Lower lobe of right lung (tissue), 2 donors: ENCODE measurements around the gene SP140L. TPM values are rescaled to one million over a fixed set of nuclear protein-coding genes. Genes with fewer than 3 reads are reported as not detected.
A peak's percentile ranks its signal among the peaks of the same experiment; 100 is the strongest.
"Not testable (repeated sequence)": the region's sequence is repeated elsewhere in the genome, so short reads cannot be mapped to it uniquely, and the experiment has no call there.

ENCODE experiments used
- ATAC-seq, 2 donors: fragments of 200-7000 bp; cut with Tn5 transposase; one replicate each; pipeline ENCODE4 v1.9.1; 2020 to 2022; ENCODE audit warnings: mild to moderate bottlenecking in 2 of 2, moderate library complexity in 2 of 2
- DNase-seq: peaks from one replicate; pipeline ENCODE4 v3.0.0-alpha.2; 2020
- H3K27ac ChIP-seq: fragments of 200-600 bp; one replicate; pipeline ENCODE4 v1.8.0; 2022
- H3K27me3 ChIP-seq: fragments of 200-600 bp; one replicate; pipeline ENCODE4 v1.8.0; 2022; ENCODE audit warnings: low read depth
- H3K36me3 ChIP-seq: fragments of 200-600 bp; one replicate; pipeline ENCODE4 v1.8.0; 2022; ENCODE audit warnings: mild to moderate bottlenecking
- H3K4me1 ChIP-seq: fragments of 200-600 bp; one replicate; pipeline ENCODE4 v1.8.0; 2022
- H3K4me3 ChIP-seq: fragments of 200-600 bp; one replicate; pipeline ENCODE4 v1.8.0; 2022; ENCODE audit warnings: mild to moderate bottlenecking
- H3K9me3 ChIP-seq: fragments of 200-600 bp; one replicate; pipeline ENCODE4 v1.8.0; 2022
- CTCF ChIP-seq: fragments of 200-600 bp; IDR thresholded peaks from one replicate; pipeline ENCODE4 v1.8.0; 2022; ENCODE audit warnings: antibody characterized with exemption, mild to moderate bottlenecking
- intact Hi-C: fragments of 100-400 bp; cut with DNase I; formaldehyde crosslinking; loops from one replicate; pipeline ENCODE4 v1.11.0; 2022
- total RNA-seq: library from RNA; stranded (reverse); fragmentation: NEBNext Ultra II Directional; extraction: Animal tissue kit (Norgen Biotek cat#: 25700); gene quantifications from one replicate; pipeline ENCODE4 v1.2.1, GENCODE V29; 2021
- donor health status: DM: no; HTN: yes; CAD: no; lungs with severe emphysema.

SP140L gene
- total RNA-seq, 1 donor from 2014 or later = 34.0 TPM

- H3K9me3 ChIP-seq = no peaks in the 10 kb centered on the region
- intact Hi-C loops = no loop called here
- peaks cover 58% of the 10 kb centered on the region for H3K36me3 ChIP-seq
- no peaks in the 10 kb centered on the region for H3K4me1 ChIP-seq
- no peak for DNase-seq
- H3K27ac ChIP-seq = no peak overlapping the region
- no peak for TF ChIP-seq CTCF
- ATAC-seq = no peak
- no peaks in the 10 kb centered on the region for H3K27me3 ChIP-seq
- no peak overlapping the region for H3K4me3 ChIP-seq
Measured at GRCh38 chr2:230400041-230400440, 73.0 kb downstream of the SP140L start.

- ATAC-seq (no peak), DNase-seq (no peak)
- Histone ChIP-seq H3K9me3 (no peaks in the 10 kb centered on the region), H3K27ac (no peak overlapping the region), H3K4me3 (no peak overlapping the region), H3K36me3 (peaks cover 58% of the 10 kb centered on the region), H3K4me1 (no peaks in the 10 kb centered on the region), H3K27me3 (no peaks in the 10 kb centered on the region)
- no peak for TF ChIP-seq CTCF
- intact Hi-C loops = no loop called here
Measured at GRCh38 chr2:230400454-230400853, 73.5 kb downstream of the SP140L start.

GRCh38 chr2:230401026-230401425 is 74.0 kb downstream of the SP140L start:
- H3K27me3 ChIP-seq, H3K9me3 ChIP-seq, H3K27ac ChIP-seq, H3K4me1 ChIP-seq, intact Hi-C loops, H3K4me3 ChIP-seq, DNase-seq: not testable (repeated sequence)
- peak; percentile 36 to 61 for ATAC-seq
- peaks cover 52% of the 10 kb centered on the region for H3K36me3 ChIP-seq

- ATAC-seq (no peak), DNase-seq (no peak)
- no peak overlapping the region for H3K4me3 ChIP-seq
- no peaks in the 10 kb centered on the region for H3K9me3 ChIP-seq
- H3K27me3 ChIP-seq = no peaks in the 10 kb centered on the region
- H3K36me3 ChIP-seq = peaks cover 45% of the 10 kb centered on the region
- no peak for TF ChIP-seq CTCF
- intact Hi-C loops = no loop called here
- no peak overlapping the region for H3K27ac ChIP-seq
- H3K4me1 ChIP-seq = peaks cover 11% of the 10 kb centered on the region
Measured at GRCh38 chr2:230403746-230404145, 76.8 kb downstream of the SP140L start.

- ATAC-seq (no peak), DNase-seq (no peak)
- peaks cover 26% of the 10 kb centered on the region for H3K36me3 ChIP-seq
- H3K4me1 ChIP-seq = peaks cover 29% of the 10 kb centered on the region
- no peak overlapping the region for H3K4me3 ChIP-seq
- no peak overlapping the region for H3K27ac ChIP-seq
- no peaks in the 10 kb centered on the region for H3K9me3 ChIP-seq
- no peaks in the 10 kb centered on the region for H3K27me3 ChIP-seq
- no peak for TF ChIP-seq CTCF
- intact Hi-C loops = no loop called here
Measured at GRCh38 chr2:230405824-230406223, 78.8 kb downstream of the SP140L start.

GRCh38 chr2:230408244-230408842 is 81.3 kb downstream of the SP140L start:
- no peak for DNase-seq
- Histone ChIP-seq H3K4me1 (peaks cover 45% of the 10 kb centered on the region), H3K9me3 (no peaks in the 10 kb centered on the region), H3K27ac (peak overlapping the region; percentile 64), H3K36me3 (peaks cover 17% of the 10 kb centered on the region), H3K4me3 (no peak overlapping the region), H3K27me3 (no peaks in the 10 kb centered on the region)
- TF ChIP-seq CTCF = no peak
- intact Hi-C loops = no loop called here
- ATAC-seq = no peak

GRCh38 chr2:230409316-230409715 is 82.3 kb downstream of the SP140L start:
- H3K4me3 ChIP-seq, H3K27me3 ChIP-seq, ATAC-seq, intact Hi-C loops, H3K9me3 ChIP-seq, H3K36me3 ChIP-seq, DNase-seq: not testable (repeated sequence)
- Histone ChIP-seq H3K4me1 (peaks cover 51% of the 10 kb centered on the region), H3K27ac (peak overlapping the region; percentile 64)
